ENCODE data around the gene DCTN2. TPM values are rescaled to one million over a fixed set of nuclear protein-coding genes. Genes with fewer than 3 reads are reported as not detected.
"Not testable (repeated sequence)": the region's sequence is repeated elsewhere in the genome, so short reads cannot be mapped to it uniquely, and the experiment has no call there.

The DCTN2 gene
- total and polyA plus RNA-seq, 4 donors = 60.0 to 110 (median 84.2) TPM

- peaks cover 0 to 8% (median 8%) of the 10 kb centered on the region in 3 donors for H3K27me3 ChIP-seq (ENCODE audit: control insufficient read depth in 3 of 3, insufficient read depth in 3 of 3, low read length in 2 of 3)
- H3K4me3 ChIP-seq = peak overlapping the region; percentile 98
- ATAC-seq (ENCODE audit: insufficient read depth, low FRiP score) = peak; percentile 34
- peaks cover 0 to 7% (median 1%) of the 10 kb centered on the region in 4 donors for H3K36me3 ChIP-seq (ENCODE audit: control insufficient read depth in 4 of 4, insufficient read depth in 4 of 4, low read length in 4 of 4)
- peak overlapping the region in 1 of 2 donors; percentile 76 for H3K27ac ChIP-seq (ENCODE audit: low read depth in 1 of 2, low read length in 1 of 2)
- no peaks in the 10 kb centered on the region for H3K9me3 ChIP-seq (ENCODE audit: control insufficient read depth in 4 of 4, insufficient read depth in 3 of 4, low read length in 3 of 4)
- H3K4me1 ChIP-seq (ENCODE audit: control insufficient read depth in 5 of 5, insufficient read depth in 5 of 5, low read length in 5 of 5) = peaks cover 0 to 18% (median 5%) of the 10 kb centered on the region in 5 donors
- peak overlapping the region in 1 of 2 donors; percentile 14 for H3K9ac ChIP-seq (ENCODE audit: insufficient read depth in 1 of 2, low read length in 2 of 2)
- WGBS, 2 donors = 44 to 55% methylated on average over 10 of the region's 10 CpGs
- DNase-seq = peak in 1 of 3 donors; percentile 33
- no peak for TF ChIP-seq CTCF (IDR thresholded peaks at IDR 0.05; ENCODE audit: control extremely low read depth, extremely low read depth)
These were observed 44.9 kb upstream of the DCTN2 start for GRCh38 chr12:57591782-57592325.

- Histone ChIP-seq H3K9me3 (ENCODE audit: control insufficient read depth in 4 of 4, insufficient read depth in 3 of 4, low read length in 3 of 4) (no peaks in the 10 kb centered on the region), H3K4me1 (ENCODE audit: control insufficient read depth in 5 of 5, insufficient read depth in 5 of 5, low read length in 5 of 5) (peaks cover 0 to 18% (median 5%) of the 10 kb centered on the region in 5 donors), H3K9ac (ENCODE audit: insufficient read depth in 1 of 2, low read length in 2 of 2) (peak within 1 kb of the TSS; percentile 37 to 62), H3K4me3 (peak within 1 kb of the TSS; percentile 98), H3K27me3 (ENCODE audit: control insufficient read depth in 3 of 3, insufficient read depth in 3 of 3, low read length in 2 of 3) (peaks cover 0 to 8% (median 8%) of the 10 kb centered on the region in 3 donors), H3K36me3 (ENCODE audit: control insufficient read depth in 4 of 4, insufficient read depth in 4 of 4, low read length in 4 of 4) (peaks cover 0 to 7% (median 0%) of the 10 kb centered on the region in 4 donors), H3K27ac (ENCODE audit: low read depth in 1 of 2, low read length in 1 of 2) (peak within 1 kb of the TSS; percentile 70 to 76)
- ATAC-seq (ENCODE audit: insufficient read depth, low FRiP score) (peak; percentile 94), DNase-seq (peak; percentile 66 to 81 (median 72))
- no peak for TF ChIP-seq CTCF (IDR thresholded peaks at IDR 0.05; ENCODE audit: control extremely low read depth, extremely low read depth)
- 1% methylated on average over 68 to 69 of the region's 69 CpGs for WGBS, 2 donors
These were observed 44.1 kb upstream of the DCTN2 start, which contains the start of gene PIP4K2C for GRCh38 chr12:57590864-57591781. Gene PIP4K2C, plus strand, starts transcription at chr12:57591192. Its CDS starts 98 bp downstream, at chr12:57591290.

GRCh38 chr12:57590479-57590863 is 43.5 kb upstream of the DCTN2 start:
- peaks cover 0 to 18% (median 5%) of the 10 kb centered on the region in 5 donors for H3K4me1 ChIP-seq (ENCODE audit: control insufficient read depth in 5 of 5, insufficient read depth in 5 of 5, low read length in 5 of 5)
- peaks cover 0 to 8% (median 8%) of the 10 kb centered on the region in 3 donors for H3K27me3 ChIP-seq (ENCODE audit: control insufficient read depth in 3 of 3, insufficient read depth in 3 of 3, low read length in 2 of 3)
- H3K9ac ChIP-seq (ENCODE audit: insufficient read depth in 1 of 2, low read length in 2 of 2) = peak overlapping the region; percentile 37 to 62
- DNase-seq (no peak), ATAC-seq (ENCODE audit: insufficient read depth, low FRiP score) (no peak)
- peak overlapping the region; percentile 98 for H3K4me3 ChIP-seq
- peaks cover 0 to 3% (median 0%) of the 10 kb centered on the region in 4 donors for H3K36me3 ChIP-seq (ENCODE audit: control insufficient read depth in 4 of 4, insufficient read depth in 4 of 4, low read length in 4 of 4)
- peak overlapping the region; percentile 70 to 76 for H3K27ac ChIP-seq (ENCODE audit: low read depth in 1 of 2, low read length in 1 of 2)
- no peaks in the 10 kb centered on the region for H3K9me3 ChIP-seq (ENCODE audit: control insufficient read depth in 4 of 4, insufficient read depth in 3 of 4, low read length in 3 of 4)
- WGBS, 2 donors = 13 to 23% methylated on average over 2 of the region's 2 CpGs
- no peak for TF ChIP-seq CTCF (IDR thresholded peaks at IDR 0.05; ENCODE audit: control extremely low read depth, extremely low read depth)

- not testable (repeated sequence) for H3K36me3 ChIP-seq (ENCODE audit: control insufficient read depth in 4 of 4, insufficient read depth in 4 of 4, low read length in 4 of 4); H3K27ac ChIP-seq (ENCODE audit: low read depth in 1 of 2, low read length in 1 of 2); H3K9me3 ChIP-seq (ENCODE audit: control insufficient read depth in 4 of 4, insufficient read depth in 3 of 4, low read length in 3 of 4); H3K9ac ChIP-seq (ENCODE audit: insufficient read depth in 1 of 2, low read length in 2 of 2); DNase-seq; ATAC-seq (ENCODE audit: insufficient read depth, low FRiP score); H3K4me3 ChIP-seq
- Histone ChIP-seq H3K27me3 (ENCODE audit: control insufficient read depth in 3 of 3, insufficient read depth in 3 of 3, low read length in 2 of 3) (peaks cover 0 to 13% (median 13%) of the 10 kb centered on the region in 3 donors), H3K4me1 (ENCODE audit: control insufficient read depth in 5 of 5, insufficient read depth in 5 of 5, low read length in 5 of 5) (peaks cover 0 to 18% (median 5%) of the 10 kb centered on the region in 5 donors)
- WGBS, 2 donors = 86 to 94% methylated on average over 15 of the region's 15 CpGs
These were observed 42.1 kb upstream of the DCTN2 start for GRCh38 chr12:57588951-57589610.

Data from lung (tissue), 12 donors.